Measurements from ENCODE around the gene MYO6.

- TF ChIP-seq CHD2 (IDR thresholded peaks at IDR 0.05; ENCODE audit: low read length) (no peak), EZH2 (IDR thresholded peaks at IDR 0.05; ENCODE audit: low read depth, low read length, severe bottlenecking) (no peak), SIN3A (conservative IDR thresholded peaks at IDR 0.05 in 1 of 2, IDR thresholded peaks at IDR 0.05 in 1 of 2; ENCODE audit: low read depth in 1 of 2, low read length in 2 of 2) (no peak), NRF1 (IDR thresholded peaks at IDR 0.05; ENCODE audit: low read depth, low read length) (no peak), GABPA (IDR thresholded peaks at IDR 0.05; ENCODE audit: borderline replicate concordance, insufficient read depth, low read length) (no peak), POLR2AphosphoS5 (IDR thresholded peaks at IDR 0.05; ENCODE audit: low read depth, low read length) (no peak), SIX5 (IDR thresholded peaks at IDR 0.05; ENCODE audit: low read depth, low read length) (no peak)
- TF ChIP-seq, protein P1, sequence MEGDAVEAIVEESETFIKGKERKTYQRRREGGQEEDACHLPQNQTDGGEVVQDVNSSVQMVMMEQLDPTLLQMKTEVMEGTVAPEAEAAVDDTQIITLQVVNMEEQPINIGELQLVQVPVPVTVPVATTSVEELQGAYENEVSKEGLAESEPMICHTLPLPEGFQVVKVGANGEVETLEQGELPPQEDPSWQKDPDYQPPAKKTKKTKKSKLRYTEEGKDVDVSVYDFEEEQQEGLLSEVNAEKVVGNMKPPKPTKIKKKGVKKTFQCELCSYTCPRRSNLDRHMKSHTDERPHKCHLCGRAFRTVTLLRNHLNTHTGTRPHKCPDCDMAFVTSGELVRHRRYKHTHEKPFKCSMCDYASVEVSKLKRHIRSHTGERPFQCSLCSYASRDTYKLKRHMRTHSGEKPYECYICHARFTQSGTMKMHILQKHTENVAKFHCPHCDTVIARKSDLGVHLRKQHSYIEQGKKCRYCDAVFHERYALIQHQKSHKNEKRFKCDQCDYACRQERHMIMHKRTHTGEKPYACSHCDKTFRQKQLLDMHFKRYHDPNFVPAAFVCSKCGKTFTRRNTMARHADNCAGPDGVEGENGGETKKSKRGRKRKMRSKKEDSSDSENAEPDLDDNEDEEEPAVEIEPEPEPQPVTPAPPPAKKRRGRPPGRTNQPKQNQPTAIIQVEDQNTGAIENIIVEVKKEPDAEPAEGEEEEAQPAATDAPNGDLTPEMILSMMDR (IDR thresholded peaks at IDR 0.05; ENCODE audit: control extremely low read depth in 1 of 3, insufficient read depth in 1 of 3, low read depth in 1 of 3, low read length in 3 of 3): no peak
Measured at GRCh38 chr6:75808507-75808906, 59.5 kb downstream of the MYO6 start.

Data from H1 (cell line).